ENCODE data around the gene PTPMT1. TPM values are rescaled to one million over a fixed set of nuclear protein-coding genes. Genes with fewer than 3 reads are reported as not detected.
"Not testable (repeated sequence)": the region's sequence is repeated elsewhere in the genome, so short reads cannot be mapped to it uniquely, and the experiment has no call there.

The PTPMT1 gene
- polyA plus RNA-seq, 4 donors: 50.9 to 65.6 (median 58.7) TPM

GRCh38 chr11:47545298-47545697 is 20.1 kb upstream of the PTPMT1 start:
- no peak for DNase-seq (ENCODE audit: low read depth in 4 of 4, low spot score in 2 of 4)

DNA sequence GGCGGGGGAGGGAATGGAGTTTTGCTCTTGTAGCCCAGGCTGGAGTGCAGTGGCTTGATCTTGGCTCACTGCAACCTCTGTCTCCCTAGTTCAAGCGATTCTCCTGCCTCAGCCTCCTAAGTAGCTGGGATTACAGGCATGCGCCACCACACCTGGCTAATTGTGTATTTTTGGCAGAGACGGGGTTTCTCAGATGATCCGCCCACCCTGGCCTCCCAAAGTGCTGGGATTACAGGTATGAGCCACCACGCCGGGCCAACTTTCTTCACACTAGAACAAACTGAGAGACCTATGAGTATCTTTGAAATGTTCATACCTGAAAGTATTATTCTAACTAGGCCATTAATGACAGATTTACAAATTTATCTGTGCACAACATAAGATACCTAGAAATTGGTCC is 19.1 kb upstream of the PTPMT1 start:
- DNase-seq (ENCODE audit: low read depth in 4 of 4, low spot score in 2 of 4): not testable (repeated sequence)

GRCh38 chr11:47550288-47551047 is 14.9 kb upstream of the PTPMT1 start:
- DNase-seq (ENCODE audit: low read depth in 4 of 4, low spot score in 2 of 4): no peak

GRCh38 chr11:47551086-47551485 is 14.3 kb upstream of the PTPMT1 start:
- no peak for DNase-seq (ENCODE audit: low read depth in 4 of 4, low spot score in 2 of 4)

DNA sequence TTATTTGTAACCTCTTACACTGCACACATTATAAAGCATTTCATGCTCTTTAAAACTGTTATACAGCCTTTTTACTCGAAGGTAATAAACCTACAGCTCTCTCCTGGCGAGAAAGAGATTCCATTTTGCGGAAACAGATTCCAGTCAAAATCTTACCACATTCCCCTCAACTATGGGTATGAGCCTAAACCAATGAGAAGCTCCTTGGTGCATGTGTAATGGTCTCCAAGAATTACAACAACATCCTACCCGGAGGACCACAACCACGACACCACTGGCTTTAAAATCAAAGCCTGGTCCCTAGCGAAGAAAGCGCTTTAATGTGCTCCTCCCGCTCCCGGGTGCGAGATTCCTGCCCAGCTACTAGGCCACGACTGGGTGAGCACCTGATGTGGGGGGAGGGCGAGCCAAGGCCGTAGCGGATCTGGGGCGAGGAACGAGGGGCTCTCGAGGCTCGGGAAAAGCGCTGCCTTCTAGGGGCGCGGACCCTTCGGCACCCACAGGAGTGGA is 13.3 kb upstream of the PTPMT1 start:
- DNase-seq (ENCODE audit: low read depth in 4 of 4, low spot score in 2 of 4): peak in 2 of 4 donors; percentile 24 to 58

- DNase-seq (ENCODE audit: low read depth in 4 of 4, low spot score in 2 of 4): peak; percentile 56 to 83 (median 78)
Measured at GRCh38 chr11:47552566-47553405, 12.6 kb upstream of the PTPMT1 start, which contains the start of gene CELF1. CELF1 (minus strand) TSS chr11:47553132; CDS start chr11:47499523, 53,609 bp downstream.

DNA sequence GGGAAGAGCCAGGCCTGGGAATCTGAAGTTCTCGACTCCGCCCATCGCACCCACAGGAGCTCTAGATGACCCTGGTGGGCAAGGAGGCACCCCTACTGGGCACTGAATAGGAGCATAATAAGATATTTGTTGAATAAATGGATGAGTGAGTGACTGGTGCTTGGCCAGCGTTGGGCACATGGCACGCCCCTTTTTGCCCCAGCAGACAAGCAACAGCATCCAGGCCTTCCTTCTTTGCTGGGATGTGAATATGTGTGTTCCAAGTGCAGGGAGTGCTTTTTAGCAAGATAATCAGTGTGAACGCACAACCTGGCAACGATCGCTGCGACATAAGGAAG is 12.0 kb upstream of the PTPMT1 start:
- no peak for DNase-seq (ENCODE audit: low read depth in 4 of 4, low spot score in 2 of 4)

DNA sequence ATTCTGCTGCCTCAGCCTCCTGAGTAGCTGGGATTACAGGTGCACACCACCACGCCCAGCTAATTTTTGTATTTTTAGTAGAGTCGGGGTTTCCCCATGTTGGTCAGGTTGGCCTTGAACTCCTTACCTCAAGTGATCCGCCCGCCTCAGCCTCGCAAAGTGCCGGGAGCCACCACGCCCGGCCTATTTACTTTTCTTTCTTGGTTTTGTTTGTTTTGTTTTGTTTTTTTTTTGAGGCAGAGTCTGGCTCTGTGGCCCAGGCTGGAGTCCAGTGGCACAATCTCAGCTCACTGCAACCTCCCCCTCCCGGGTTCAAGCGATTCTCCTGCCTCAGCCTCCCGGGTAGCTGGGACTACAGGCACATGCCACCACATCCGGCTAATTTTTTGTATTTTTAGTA is 8.4 kb upstream of the PTPMT1 start:
- DNase-seq (ENCODE audit: low read depth in 4 of 4, low spot score in 2 of 4): not testable (repeated sequence)

DNA sequence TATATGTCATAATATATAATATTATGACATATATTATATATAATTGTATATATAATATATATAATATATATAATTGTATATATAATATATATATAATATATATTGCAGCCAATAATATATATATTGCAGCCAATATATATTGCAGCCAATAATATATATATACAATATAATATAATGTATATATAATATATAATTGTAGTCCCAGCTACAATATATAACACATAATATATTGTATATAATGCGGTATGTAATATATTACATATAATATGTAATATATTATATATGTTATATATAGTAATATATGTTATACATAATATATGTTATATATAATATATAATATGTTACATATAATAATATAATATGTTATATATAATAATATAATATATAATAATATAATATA is 6.7 kb upstream of the PTPMT1 start:
- DNase-seq (ENCODE audit: low read depth in 4 of 4, low spot score in 2 of 4): no peak

DNA sequence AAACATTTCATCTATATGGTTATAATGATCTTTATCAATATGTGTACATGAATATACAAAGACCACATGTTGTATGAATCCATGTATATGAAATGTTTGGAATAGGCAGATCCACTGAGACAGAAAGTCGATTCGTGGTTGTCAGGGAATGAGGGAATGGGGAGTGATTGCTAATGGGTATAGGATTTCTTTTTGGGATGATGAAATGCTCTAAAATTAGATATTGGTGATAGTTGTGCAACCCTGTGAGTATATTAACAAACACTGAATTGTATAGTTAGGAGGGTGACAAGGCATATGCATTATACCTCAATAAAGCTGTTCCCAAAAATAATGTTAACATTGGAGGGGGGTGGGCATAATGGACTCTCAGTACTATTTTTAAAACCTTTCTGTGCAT is 5.0 kb upstream of the PTPMT1 start:
- DNase-seq (ENCODE audit: low read depth in 4 of 4, low spot score in 2 of 4): no peak

DNA sequence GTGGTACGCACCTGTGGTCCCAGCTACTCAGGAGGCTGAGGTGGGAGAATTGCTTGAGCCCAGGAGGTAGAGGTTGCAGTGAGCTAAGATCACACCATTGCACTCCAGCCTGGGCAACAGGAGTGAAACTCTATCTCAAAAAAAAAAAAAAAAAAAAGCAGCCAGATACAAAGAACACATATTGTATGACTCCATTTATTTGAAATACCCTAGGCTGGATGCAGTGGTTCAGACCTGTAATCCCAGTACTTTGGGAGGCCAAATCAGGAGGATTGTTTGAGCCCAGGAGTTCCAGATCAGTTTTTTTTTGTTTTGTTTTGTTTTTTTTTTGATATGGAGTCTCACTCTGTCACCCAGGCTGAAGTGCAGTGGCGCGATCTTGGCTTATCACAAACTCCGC is 3.0 kb upstream of the PTPMT1 start:
- DNase-seq (ENCODE audit: low read depth in 4 of 4, low spot score in 2 of 4): not testable (repeated sequence)

DNA sequence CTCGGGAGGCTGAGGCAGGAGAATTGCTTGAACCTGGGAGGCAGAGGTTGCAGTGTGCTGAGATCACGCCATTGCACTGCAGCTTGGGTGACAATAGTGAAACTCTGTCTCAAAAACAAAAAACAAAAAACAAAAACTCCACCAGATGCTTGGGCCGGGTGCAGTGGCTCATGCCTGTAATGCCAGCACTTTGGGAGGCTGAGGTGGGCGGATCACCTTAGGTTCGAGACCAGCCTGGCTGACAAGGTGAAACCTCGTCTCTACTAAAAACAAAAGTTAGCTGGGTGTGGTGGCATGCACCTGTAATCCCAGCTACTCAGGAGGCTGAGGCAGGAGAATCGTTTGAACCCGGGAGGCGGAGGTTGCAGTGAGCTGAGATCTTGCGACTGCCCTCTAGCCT is 1.0 kb upstream of the PTPMT1 start:
- not testable (repeated sequence) for DNase-seq (ENCODE audit: low read depth in 4 of 4, low spot score in 2 of 4)

- no peak for DNase-seq (ENCODE audit: low read depth in 4 of 4, low spot score in 2 of 4)
Measured at GRCh38 chr11:47564933-47565339, 463 bp upstream of the PTPMT1 start.

DNA sequence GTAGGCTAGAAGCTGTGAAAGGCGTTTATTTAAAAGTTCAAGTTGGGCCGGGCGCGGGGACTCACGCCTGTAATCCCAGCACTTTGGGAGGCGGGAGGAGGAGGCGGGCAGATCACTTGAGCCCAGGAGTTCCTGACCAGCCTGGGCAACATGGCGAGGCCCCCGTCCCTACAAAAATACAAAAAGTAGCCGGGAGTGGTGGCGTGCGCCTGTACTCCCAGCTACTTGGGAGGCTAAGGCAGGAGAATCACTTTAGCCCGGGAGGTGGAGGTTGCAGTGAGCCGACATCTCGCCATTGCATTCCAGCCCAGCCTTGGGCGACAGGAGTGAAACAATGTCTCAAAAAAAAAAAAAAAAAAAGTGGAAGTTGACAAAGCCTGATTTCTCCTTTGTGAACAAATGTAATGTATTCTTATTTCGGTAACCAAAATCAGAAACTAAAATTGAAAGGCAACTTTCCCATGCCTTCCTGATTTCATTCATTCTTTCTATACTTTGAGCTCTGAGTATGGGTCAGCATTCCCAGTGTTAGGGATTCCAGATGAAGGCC is 825 bp downstream of the PTPMT1 start:
- DNase-seq (ENCODE audit: low read depth in 4 of 4, low spot score in 2 of 4): no peak

- DNase-seq (ENCODE audit: low read depth in 4 of 4, low spot score in 2 of 4): no peak
Measured at GRCh38 chr11:47569646-47570045, 4.2 kb downstream of the PTPMT1 start.

GRCh38 chr11:47570651-47571356 is 5.4 kb downstream of the PTPMT1 start:
- no peak for DNase-seq (ENCODE audit: low read depth in 4 of 4, low spot score in 2 of 4)

GRCh38 chr11:47571357-47571729 is 5.9 kb downstream of the PTPMT1 start:
- no peak for DNase-seq (ENCODE audit: low read depth in 4 of 4, low spot score in 2 of 4)

DNA sequence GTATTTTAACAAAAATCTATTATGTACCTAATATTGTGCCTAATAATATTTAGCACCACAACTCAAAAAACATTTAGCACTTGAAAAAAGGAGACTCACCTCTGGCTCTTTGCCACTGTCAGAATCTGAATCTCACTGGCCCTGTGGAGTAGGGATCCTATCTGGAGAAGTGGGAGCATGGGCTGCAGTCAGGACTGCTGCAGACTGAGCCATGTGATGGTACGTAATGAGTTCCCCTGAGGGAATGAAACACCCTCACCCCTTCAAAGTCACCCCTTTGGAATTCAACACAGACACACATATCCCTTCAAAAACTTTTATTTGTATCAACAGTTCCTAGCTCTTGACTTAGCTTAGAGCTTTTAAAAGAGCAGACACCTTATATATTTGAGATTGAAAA is 6.5 kb downstream of the PTPMT1 start:
- DNase-seq (ENCODE audit: low read depth in 4 of 4, low spot score in 2 of 4): no peak

GRCh38 chr11:47572715-47573255 is 7.4 kb downstream of the PTPMT1 start:
- no peak for DNase-seq (ENCODE audit: low read depth in 4 of 4, low spot score in 2 of 4)

GRCh38 chr11:47573321-47573720 is 7.9 kb downstream of the PTPMT1 start:
- no peak for DNase-seq (ENCODE audit: low read depth in 4 of 4, low spot score in 2 of 4)

All from left renal cortex interstitium (tissue), 4 donors.